GM12892 (cell line): ENCODE results near the gene NCKIPSD.

Experiments used
- POLR2A ChIP-seq: IDR thresholded peaks from 2 replicates; pipeline ENCODE4 v1.6.1; 2011; ENCODE audit warnings: low read depth, low read length, control low read depth
- POLR2AphosphoS5 ChIP-seq: IDR thresholded peaks from 2 replicates; pipeline ENCODE4 v1.6.1; 2011; ENCODE audit warnings: low read depth, low read length, control low read depth

- TF ChIP-seq POLR2A (no peak), POLR2AphosphoS5 (no peak)
Measured at GRCh38 chr3:48634661-48635221, 51.0 kb downstream of the NCKIPSD start.
